ENCODE results near the gene PGM2L1.

DNA sequence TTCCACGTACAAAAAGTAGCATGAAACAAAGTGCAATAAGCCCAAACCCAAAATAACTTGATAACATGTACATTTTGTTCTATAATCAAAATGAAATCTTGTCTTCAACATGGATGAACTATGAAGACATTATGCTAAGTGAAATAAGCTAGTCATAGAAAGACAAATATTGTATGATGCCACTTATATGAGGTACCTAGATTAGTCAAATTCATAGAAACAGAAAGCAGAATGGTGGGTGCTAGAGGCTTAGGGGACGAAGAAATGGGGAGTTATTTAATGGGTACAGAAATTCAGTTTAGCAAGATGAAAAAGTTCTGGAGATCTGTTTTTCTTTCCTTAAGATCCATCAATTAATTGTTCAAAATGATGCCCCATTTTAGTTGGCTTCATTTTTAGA lies 7.5 kb downstream of the PGM2L1 start:
- TF ChIP-seq CTCF (IDR thresholded peaks at IDR 0.05) (no peak), POLR2A (IDR thresholded peaks at IDR 0.05) (no peak)
